OCI-LY7 (cell line): ENCODE results near the gene C14orf39.

Source experiments
- EZH2phosphoT487 ChIP-seq: fragments of 200-600 bp; sonication (generic); IDR thresholded peaks from 2 replicates; pipeline ENCODE4 v1.6.1; 2018; ENCODE audit warnings: low read depth, borderline replicate concordance, mild to moderate bottlenecking, mixed run types, antibody characterized with exemption, low read length, moderate library complexity, mixed read lengths
- TF ChIP-seq, protein P1 (sequence below): fragments of 200-600 bp; sonication (generic); conservative IDR thresholded peaks from 2 replicates; pipeline ENCODE4 v1.5.1; 2014; ENCODE audit warnings: mild to moderate bottlenecking, antibody characterized with exemption, low read length, moderate library complexity, mixed read lengths

DNA sequence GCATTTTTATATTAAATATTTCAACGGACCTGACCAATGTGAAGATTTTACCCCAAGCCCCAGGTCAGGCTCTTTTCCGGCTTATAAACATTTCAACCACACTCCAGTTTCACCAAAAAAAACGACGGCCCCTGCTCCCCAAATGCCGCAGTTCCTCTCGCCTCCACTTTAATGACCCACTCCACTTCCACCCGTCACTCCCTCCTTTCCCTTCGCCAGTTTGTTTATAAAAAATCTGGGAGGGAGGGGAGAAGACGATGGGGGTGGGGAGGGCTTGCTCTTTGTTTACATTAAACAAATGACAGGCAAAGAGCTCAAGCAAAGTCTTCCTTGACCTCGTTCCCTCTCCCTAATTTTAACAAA lies 28.5 kb upstream of the C14orf39 start:
- TF ChIP-seq, protein P1, sequence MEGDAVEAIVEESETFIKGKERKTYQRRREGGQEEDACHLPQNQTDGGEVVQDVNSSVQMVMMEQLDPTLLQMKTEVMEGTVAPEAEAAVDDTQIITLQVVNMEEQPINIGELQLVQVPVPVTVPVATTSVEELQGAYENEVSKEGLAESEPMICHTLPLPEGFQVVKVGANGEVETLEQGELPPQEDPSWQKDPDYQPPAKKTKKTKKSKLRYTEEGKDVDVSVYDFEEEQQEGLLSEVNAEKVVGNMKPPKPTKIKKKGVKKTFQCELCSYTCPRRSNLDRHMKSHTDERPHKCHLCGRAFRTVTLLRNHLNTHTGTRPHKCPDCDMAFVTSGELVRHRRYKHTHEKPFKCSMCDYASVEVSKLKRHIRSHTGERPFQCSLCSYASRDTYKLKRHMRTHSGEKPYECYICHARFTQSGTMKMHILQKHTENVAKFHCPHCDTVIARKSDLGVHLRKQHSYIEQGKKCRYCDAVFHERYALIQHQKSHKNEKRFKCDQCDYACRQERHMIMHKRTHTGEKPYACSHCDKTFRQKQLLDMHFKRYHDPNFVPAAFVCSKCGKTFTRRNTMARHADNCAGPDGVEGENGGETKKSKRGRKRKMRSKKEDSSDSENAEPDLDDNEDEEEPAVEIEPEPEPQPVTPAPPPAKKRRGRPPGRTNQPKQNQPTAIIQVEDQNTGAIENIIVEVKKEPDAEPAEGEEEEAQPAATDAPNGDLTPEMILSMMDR: no peak
- no peak for TF ChIP-seq EZH2phosphoT487
